B cell (primary cell): Measurements from ENCODE around the gene CDK18.

Experiments
- CTCF ChIP-seq: fragments of 200-600 bp; IDR thresholded peaks from one replicate; pipeline ENCODE4 v1.8.0; 2022; ENCODE audit warnings: antibody characterized with exemption, mild to moderate bottlenecking
- EZH2 ChIP-seq: IDR thresholded peaks from 2 replicates; pipeline ENCODE4 v1.6.1; 2012; ENCODE audit warnings: borderline replicate concordance, low read depth, mild to moderate bottlenecking, moderate library complexity, low read length; ENCODE audit not compliant: insufficient read depth, poor library complexity, severe bottlenecking

- TF ChIP-seq CTCF: no peak
- no peak for TF ChIP-seq EZH2
Observed at GRCh38 chr1:205519541-205520131, 15.2 kb downstream of the CDK18 start.
